Progenitor cell of endocrine pancreas (in vitro differentiated cells): ENCODE data around the gene SCRG1. TPM values are rescaled to one million over a fixed set of nuclear protein-coding genes. Genes with fewer than 3 reads are reported as not detected.
A peak's percentile ranks its signal among the peaks of the same experiment; 100 is the strongest.

ENCODE experiments used
- DNase-seq: peaks from one replicate; pipeline ENCODE4 v3.0.0; 2021; ENCODE audit warnings: low spot score; ENCODE audit not compliant: unreplicated experiment
- H3K27ac Mint-ChIP-seq: 2 replicates; pipeline ENCODE4 v1.8.0; 2021; ENCODE audit warnings: mild to moderate bottlenecking, moderate library complexity, mixed read lengths
- H3K27me3 Mint-ChIP-seq: 2 replicates; pipeline ENCODE4 v1.8.0; 2021; ENCODE audit warnings: mixed read lengths
- H3K36me3 Mint-ChIP-seq: 2 replicates; pipeline ENCODE4 v1.8.0; 2022; ENCODE audit warnings: mixed read lengths; ENCODE audit not compliant: insufficient read depth
- H3K4me1 Mint-ChIP-seq: 2 replicates; pipeline ENCODE4 v1.8.0; 2021; ENCODE audit warnings: low read depth, mixed read lengths
- H3K4me3 Mint-ChIP-seq: 2 replicates; pipeline ENCODE4 v1.8.0; 2021; ENCODE audit warnings: low read depth, mild to moderate bottlenecking, moderate library complexity, mixed read lengths
- H3K9me3 Mint-ChIP-seq: 2 replicates; pipeline ENCODE4 v1.8.0; 2021; ENCODE audit warnings: low read depth, mixed read lengths
- long read RNA-seq: library from polyadenylated mRNA; unstranded; transcript quantifications from one replicate; pipeline ENCODE4 v2.0.0, GENCODE V29; 2020
- total RNA-seq: library from RNA; stranded (reverse); gene quantifications from 2 replicates; pipeline ENCODE4 v1.2.1, GENCODE V29; 2021
- TF ChIP-seq, protein P1 (sequence below): fragments of 200-600 bp; sonication (generic); IDR thresholded peaks from one replicate; pipeline ENCODE4 v1.5.0; 2021; ENCODE audit warnings: antibody characterized with exemption, mild to moderate bottlenecking; ENCODE audit not compliant: unreplicated experiment

SCRG1 gene
- total RNA-seq: not detected in 2 replicates
- long read RNA-seq: 0 reads

DNA sequence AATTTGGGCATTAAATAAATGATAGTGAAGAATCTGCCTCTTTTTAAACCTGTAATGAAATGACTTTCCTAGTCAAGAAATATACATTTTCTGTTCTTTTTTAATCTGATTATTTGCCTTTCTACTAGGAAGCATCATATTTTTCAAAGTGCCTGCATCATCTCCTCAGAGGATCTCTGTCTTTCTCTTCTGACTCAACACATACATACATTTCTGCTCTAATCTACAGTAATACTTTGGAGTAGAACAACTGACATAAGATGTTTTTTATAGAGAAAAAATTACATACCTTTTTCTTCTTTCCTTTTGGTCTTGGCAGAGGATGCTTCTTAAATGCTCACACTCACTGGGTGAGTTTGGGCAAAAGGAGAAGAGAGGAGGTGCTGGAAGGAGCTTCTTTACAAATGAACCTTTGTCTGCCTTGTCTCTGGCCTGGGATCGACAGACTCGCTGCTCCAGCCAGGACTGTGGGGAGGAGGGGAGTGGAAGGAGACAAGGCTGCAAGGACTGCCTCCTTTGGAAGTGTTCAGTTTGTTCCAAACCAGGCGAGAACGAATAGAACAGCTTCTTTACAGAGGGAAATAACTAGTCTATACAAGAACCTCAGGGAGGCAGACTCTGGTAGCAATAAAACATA lies at the start of gene SCRG1:
SCRG1 (minus strand) TSS at position 338 of the 637 bp plus-strand sequence. CDS start 7,702 bp downstream, outside the sequence.
- Mint-ChIP-seq H3K27ac (no peak within 1 kb of the TSS), H3K4me3 (no peak within 1 kb of the TSS), H3K4me1 (no peaks in the 10 kb centered on the region), H3K27me3 (no peaks in the 10 kb centered on the region), H3K9me3 (no peaks in the 10 kb centered on the region), H3K36me3 (peaks cover 8% of the 10 kb centered on the region)
- DNase-seq: no peak
- TF ChIP-seq, protein P1, sequence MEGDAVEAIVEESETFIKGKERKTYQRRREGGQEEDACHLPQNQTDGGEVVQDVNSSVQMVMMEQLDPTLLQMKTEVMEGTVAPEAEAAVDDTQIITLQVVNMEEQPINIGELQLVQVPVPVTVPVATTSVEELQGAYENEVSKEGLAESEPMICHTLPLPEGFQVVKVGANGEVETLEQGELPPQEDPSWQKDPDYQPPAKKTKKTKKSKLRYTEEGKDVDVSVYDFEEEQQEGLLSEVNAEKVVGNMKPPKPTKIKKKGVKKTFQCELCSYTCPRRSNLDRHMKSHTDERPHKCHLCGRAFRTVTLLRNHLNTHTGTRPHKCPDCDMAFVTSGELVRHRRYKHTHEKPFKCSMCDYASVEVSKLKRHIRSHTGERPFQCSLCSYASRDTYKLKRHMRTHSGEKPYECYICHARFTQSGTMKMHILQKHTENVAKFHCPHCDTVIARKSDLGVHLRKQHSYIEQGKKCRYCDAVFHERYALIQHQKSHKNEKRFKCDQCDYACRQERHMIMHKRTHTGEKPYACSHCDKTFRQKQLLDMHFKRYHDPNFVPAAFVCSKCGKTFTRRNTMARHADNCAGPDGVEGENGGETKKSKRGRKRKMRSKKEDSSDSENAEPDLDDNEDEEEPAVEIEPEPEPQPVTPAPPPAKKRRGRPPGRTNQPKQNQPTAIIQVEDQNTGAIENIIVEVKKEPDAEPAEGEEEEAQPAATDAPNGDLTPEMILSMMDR: no peak

DNA sequence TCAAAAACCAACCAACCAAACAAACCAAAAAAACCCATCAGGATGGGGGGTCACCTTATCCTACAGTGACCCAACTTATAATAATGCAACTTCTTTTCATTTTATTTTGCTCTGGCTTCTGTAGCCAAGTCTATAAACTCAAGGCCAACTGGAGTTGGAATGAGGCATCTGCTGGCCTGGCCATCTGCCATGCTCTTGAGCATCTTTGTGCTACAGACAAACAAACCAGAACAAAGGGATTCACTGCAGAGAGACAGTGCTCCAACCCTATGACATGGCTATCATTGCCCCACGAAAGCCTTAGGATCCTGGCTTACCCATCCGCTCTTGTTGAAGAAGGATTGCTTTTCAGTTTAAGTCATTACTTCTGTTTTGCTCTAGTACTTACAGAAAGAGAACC lies 49.2 kb upstream of the SCRG1 start:
- H3K9me3 Mint-ChIP-seq: no peaks in the 10 kb centered on the region
- H3K4me3 Mint-ChIP-seq: no peak overlapping the region
- H3K27me3 Mint-ChIP-seq: no peaks in the 10 kb centered on the region
- TF ChIP-seq, protein P1: no peak
- H3K27ac Mint-ChIP-seq: no peak overlapping the region
- DNase-seq: no peak
- peaks cover 7% of the 10 kb centered on the region for H3K36me3 Mint-ChIP-seq
- peaks cover 5% of the 10 kb centered on the region for H3K4me1 Mint-ChIP-seq

DNA sequence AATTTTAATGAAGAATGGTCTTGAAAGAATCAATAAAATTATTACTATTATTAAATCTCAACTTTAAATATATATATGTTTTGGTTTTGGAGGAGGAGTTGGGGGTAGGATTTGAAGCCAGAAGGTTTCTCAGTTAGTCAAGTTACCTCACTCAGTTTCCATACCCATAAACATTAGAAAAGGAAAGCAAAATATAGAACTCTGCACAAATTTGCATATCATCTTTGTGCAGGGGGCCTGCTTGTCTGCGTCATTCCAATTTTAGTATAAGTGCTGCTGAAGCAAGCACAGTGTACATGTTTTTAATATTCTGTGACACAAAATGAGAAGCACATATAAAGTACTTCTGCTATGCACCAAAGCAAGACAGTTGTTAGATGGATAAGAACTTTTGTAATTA lies 47.5 kb upstream of the SCRG1 start:
- TF ChIP-seq, protein P1: no peak
- no peak for DNase-seq
- H3K27ac Mint-ChIP-seq: no peak overlapping the region
- peaks cover 5% of the 10 kb centered on the region for H3K4me1 Mint-ChIP-seq
- no peaks in the 10 kb centered on the region for H3K27me3 Mint-ChIP-seq
- H3K36me3 Mint-ChIP-seq: peaks cover 13% of the 10 kb centered on the region
- H3K4me3 Mint-ChIP-seq: no peak overlapping the region
- no peaks in the 10 kb centered on the region for H3K9me3 Mint-ChIP-seq

DNA sequence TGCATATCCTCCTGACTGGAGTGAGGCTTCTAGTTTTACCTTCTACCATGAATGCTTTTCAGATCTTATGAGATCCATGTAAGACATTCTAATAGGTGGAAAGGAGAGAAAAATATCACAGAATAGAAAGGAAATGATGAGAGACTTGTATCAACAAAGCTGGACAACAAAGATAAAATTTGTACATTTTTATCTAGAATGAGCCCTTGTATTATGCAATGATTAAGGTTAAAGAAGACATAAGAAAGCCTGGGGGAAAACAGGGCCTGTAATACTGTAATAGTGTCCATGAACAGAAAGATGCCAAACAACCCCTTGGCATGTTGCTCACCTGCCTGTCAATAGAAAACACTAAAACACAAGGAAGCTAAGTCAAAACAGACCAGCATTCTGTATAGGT lies 44.2 kb upstream of the SCRG1 start:
- H3K4me3 Mint-ChIP-seq: no peak overlapping the region
- no peak for DNase-seq
- peaks cover 11% of the 10 kb centered on the region for H3K36me3 Mint-ChIP-seq
- H3K27me3 Mint-ChIP-seq: no peaks in the 10 kb centered on the region
- no peaks in the 10 kb centered on the region for H3K4me1 Mint-ChIP-seq
- H3K27ac Mint-ChIP-seq: no peak overlapping the region
- TF ChIP-seq, protein P1: no peak
- no peaks in the 10 kb centered on the region for H3K9me3 Mint-ChIP-seq

DNA sequence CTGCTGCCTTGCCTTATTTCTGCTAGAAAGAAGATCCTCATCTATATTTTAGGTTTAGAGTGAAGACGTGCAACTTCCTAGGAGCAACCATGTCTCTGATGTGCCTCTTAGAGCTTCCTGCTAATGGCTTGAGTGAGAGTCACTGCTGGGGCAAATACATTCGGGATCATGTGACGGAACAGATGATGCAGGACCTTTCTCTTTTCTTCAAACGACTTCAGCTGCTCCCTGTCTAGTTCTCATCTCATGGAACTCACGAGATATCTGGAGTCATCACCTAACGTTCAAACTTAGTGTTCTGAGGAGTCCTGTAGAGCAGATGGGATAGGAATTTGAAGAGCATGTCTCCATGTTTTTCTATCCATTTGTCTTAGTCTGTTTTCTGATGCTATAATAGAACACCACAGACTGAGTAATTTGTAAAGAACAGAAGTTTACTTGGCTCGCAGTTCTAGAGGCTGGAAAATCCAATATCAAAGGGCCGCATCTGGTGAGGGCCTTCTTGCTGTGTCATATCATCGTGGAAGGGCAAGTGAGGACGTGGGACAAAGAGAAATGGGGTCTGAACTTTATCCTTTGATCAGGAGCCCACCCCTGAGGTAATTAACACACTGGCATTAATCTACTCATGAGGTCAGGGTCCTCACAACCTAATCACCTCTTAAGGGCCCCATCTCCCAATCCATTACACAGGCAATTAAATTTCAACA lies 43.5 kb upstream of the SCRG1 start:
- H3K27ac Mint-ChIP-seq: peak overlapping the region; percentile 62
- no peak for DNase-seq
- no peaks in the 10 kb centered on the region for H3K27me3 Mint-ChIP-seq
- H3K4me3 Mint-ChIP-seq: no peak overlapping the region
- H3K36me3 Mint-ChIP-seq: peaks cover 11% of the 10 kb centered on the region
- H3K9me3 Mint-ChIP-seq: no peaks in the 10 kb centered on the region
- TF ChIP-seq, protein P1: no peak
- peaks cover 1% of the 10 kb centered on the region for H3K4me1 Mint-ChIP-seq
